GM12801 (cell line): ENCODE measurements around the gene TCF23.

Experiments
- CTCF ChIP-seq: IDR thresholded peaks from one replicate; pipeline ENCODE4 v1.5.1; 2011; ENCODE audit warnings: control low read depth; ENCODE audit not compliant: insufficient read length; ENCODE audit errors: extremely low read depth

Gene TCF23

GRCh38 chr2:27170581-27171337, 22.0 kb downstream of the TCF23 start:
- TF ChIP-seq CTCF, result no peak

GRCh38 chr2:27171351-27171848, 22.6 kb downstream of the TCF23 start:
- TF ChIP-seq CTCF, result no peak

GRCh38 chr2:27174638-27175037, 25.8 kb downstream of the TCF23 start:
- TF ChIP-seq CTCF, result no peak

GRCh38 chr2:27175330-27175729, 26.5 kb downstream of the TCF23 start:
- no peak for TF ChIP-seq CTCF

- TF ChIP-seq CTCF, result no peak
Observed at GRCh38 chr2:27177441-27178351, 28.9 kb downstream of the TCF23 start.

GRCh38 chr2:27178469-27178868, 29.7 kb downstream of the TCF23 start:
- no peak for TF ChIP-seq CTCF

- no peak for TF ChIP-seq CTCF
Observed at GRCh38 chr2:27179344-27180000, 30.7 kb downstream of the TCF23 start.
